Fibroblast of mammary gland (primary cell): Measurements from ENCODE around the gene HIF1AN.
A peak's percentile ranks its signal among the peaks of the same experiment; 100 is the strongest.

Experiments used
- DNase-seq: peaks from one replicate; pipeline ENCODE4 v3.0.0-alpha.2; 2010; ENCODE audit warnings: low read depth
- H3K4me3 ChIP-seq: 2 replicates; pipeline ENCODE4 v1.5.1; 2011; ENCODE audit warnings: low read depth, mild to moderate bottlenecking, low read length, moderate library complexity; ENCODE audit not compliant: control insufficient read depth
- TF ChIP-seq, protein P1 (sequence below): conservative IDR thresholded peaks from 2 replicates; pipeline ENCODE4 v1.5.1; 2011; ENCODE audit warnings: low read depth, low read length, inconsistent platforms; ENCODE audit not compliant: control insufficient read depth, insufficient read depth

Gene HIF1AN

DNA sequence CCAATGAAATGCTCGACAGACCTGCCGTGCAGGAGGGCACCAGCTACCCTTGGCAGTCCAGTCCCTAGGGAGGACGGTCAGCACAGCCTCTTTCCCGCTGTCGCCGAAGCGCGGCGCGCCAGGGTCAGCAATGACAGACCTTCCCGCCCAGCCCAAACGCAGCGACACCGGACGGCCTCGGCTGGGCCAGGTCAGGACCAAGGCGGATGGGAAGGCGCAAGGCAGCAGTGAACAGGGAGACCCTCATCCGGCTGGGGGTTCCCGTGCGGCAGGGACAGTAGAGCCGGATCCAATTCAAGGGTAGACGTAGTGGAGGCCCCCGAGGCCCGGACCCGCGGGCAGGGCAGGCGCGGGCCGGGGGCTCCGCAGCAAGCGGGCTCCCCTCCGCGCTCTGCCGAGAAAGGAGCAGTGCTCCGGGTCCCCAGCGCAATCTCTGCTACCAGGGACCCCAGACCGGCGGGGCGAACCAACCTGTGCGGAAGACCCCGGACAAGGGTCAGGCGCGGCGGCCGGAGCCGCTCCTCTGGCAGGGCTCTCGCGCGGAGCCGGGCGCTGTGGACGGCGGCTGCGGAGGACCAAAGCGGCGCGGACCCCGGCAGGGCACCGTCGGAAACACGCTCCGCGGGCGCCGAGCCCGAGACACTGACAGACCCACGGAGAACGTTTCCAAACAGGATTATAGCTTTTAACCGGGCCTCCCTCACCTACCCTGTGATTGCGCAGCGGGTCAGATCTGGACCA lies 16.3 kb upstream of the HIF1AN start, which contains the start of gene SEC31B:
TSS of gene SEC31B (minus strand) at position 551 of the 741 bp plus-strand sequence. CDS start 2,909 bp downstream, outside the sequence.
- DNase-seq = no peak
- TF ChIP-seq, protein P1, sequence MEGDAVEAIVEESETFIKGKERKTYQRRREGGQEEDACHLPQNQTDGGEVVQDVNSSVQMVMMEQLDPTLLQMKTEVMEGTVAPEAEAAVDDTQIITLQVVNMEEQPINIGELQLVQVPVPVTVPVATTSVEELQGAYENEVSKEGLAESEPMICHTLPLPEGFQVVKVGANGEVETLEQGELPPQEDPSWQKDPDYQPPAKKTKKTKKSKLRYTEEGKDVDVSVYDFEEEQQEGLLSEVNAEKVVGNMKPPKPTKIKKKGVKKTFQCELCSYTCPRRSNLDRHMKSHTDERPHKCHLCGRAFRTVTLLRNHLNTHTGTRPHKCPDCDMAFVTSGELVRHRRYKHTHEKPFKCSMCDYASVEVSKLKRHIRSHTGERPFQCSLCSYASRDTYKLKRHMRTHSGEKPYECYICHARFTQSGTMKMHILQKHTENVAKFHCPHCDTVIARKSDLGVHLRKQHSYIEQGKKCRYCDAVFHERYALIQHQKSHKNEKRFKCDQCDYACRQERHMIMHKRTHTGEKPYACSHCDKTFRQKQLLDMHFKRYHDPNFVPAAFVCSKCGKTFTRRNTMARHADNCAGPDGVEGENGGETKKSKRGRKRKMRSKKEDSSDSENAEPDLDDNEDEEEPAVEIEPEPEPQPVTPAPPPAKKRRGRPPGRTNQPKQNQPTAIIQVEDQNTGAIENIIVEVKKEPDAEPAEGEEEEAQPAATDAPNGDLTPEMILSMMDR = no peak
- peak within 1 kb of the TSS; percentile 39 for H3K4me3 ChIP-seq

DNA sequence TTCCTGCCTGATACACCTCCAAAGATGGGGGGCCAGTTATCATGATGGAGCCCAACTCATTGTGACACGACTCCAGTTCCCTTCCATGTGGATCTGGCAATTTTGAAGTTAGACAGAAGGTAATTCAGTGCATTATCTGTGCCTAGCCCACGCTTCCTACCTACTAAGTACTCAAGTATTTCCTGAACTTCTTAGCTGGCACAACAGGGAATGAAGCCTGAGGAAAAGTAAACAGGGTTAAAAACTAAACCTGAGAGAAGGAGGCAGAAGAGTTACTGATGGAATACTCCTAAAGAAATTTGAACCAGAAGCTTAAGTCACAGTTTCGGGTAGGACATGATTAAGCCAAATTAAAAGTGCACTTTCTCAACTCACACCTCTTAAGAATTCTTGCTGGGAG lies 14.9 kb upstream of the HIF1AN start:
- no peak for DNase-seq
- no peak overlapping the region for H3K4me3 ChIP-seq
- TF ChIP-seq, protein P1 = no peak

DNA sequence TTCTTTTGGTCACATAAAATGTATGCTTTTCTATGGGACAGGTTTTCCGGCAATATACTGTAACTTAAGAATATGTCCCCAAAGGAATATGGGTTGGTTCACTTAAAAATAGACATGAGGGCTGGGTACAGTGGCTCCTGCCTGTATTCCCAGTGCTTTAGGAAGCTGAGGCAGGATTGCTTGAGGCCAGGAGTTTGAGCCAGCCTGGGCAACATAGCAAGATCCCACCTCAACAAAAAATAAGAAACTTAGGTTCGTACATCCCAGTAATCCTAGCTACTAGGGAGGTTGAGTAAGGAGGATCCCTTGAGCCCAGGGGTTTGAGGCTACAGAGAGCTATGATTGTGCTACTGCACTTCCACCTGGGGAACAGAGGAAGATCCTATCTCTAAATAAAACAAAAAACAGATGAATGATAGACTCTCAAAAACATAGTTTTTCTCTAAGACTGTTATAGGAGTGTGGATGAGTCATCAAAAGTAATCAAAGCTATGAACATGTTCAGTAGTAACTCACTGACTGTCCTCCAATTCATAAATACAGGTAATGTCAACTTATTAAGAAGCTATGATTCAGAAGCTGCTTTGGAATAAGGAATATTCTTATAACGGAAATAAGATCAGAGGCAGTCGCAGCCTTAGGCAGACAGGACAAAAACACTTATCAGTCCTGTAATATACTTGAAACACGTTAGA lies 13.5 kb upstream of the HIF1AN start:
- no peak for DNase-seq
- H3K4me3 ChIP-seq = no peak overlapping the region
- TF ChIP-seq, protein P1 = no peak

DNA sequence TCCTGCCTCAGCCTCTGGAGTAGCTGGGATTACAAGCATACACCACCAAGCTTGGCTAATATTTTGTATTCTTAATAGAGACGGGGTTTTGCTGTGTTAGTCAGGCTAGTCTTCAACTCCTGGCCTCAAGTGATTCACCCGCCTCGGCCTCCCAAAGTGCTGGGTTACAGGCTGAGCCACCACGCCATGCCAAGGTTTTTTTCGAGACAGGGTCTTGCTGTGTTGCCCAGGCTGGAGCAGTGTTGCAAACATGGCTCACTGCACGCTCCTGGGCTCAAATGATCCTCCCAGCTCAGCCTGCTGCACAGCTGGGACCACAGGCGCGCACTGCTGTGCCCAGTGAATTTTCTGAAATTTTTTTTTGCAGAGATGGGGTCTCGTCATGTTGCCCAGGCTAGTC lies 12.8 kb upstream of the HIF1AN start:
- no peak for DNase-seq
- no peak overlapping the region for H3K4me3 ChIP-seq
- TF ChIP-seq, protein P1 = no peak

DNA sequence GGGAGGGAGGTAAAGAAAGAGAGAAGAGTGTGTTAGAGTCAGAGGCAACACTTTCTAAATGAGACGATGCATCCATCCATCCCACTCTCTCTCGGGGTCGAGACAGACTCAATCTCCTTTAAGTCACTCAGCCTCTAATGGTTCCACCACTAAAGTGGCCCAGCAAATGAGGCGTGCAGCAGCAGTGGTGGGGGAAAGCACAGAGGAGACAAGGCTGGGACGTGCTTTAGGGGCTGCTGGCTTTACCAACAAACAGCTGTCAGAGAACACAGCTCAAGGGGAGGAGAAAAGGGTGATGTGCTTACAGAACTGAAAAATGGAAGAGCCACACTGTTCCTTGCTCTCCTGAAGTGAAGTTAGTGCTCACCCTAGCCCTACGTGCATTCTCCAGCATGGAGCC lies 11.5 kb upstream of the HIF1AN start:
- TF ChIP-seq, protein P1 = no peak
- no peak overlapping the region for H3K4me3 ChIP-seq
- no peak for DNase-seq

DNA sequence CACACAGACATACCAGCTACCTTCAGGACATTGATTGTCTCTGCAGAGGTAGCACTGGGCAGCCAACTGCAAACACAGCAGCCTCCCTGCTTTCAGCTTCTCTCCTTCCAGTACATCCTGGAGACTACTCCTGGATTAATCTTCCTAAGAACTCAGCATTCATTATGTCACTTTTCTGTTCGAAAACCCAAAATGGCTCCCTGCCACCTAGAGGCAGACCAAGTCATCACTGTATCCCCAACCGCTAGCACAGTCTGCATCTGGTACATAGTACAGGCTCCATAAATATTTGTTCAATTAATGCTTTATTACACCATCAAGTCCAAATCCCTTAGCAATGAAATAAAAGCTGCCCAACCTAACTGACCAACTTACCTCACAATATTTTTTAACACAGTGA lies 11.1 kb upstream of the HIF1AN start:
- H3K4me3 ChIP-seq = no peak overlapping the region
- no peak for DNase-seq
- TF ChIP-seq, protein P1 = no peak
